MCF 10A (cell line): Measurements from ENCODE around the gene IREB2. TPM values are rescaled to one million over a fixed set of nuclear protein-coding genes. Genes with fewer than 3 reads are reported as not detected.
A peak's percentile ranks its signal among the peaks of the same experiment; 100 is the strongest.

Experiments used
- Bru-seq: library from RNA; stranded (reverse); fragments of 400-500 nt; gene quantifications from one replicate; lab custom pipeline; 2021; lab: Mats Ljungman, UMichigan
- BruChase-seq, 2 experiments: library from RNA; stranded (reverse); fragments of 400-500 nt; gene quantifications; one replicate each; lab custom pipeline; 2021; lab: Mats Ljungman, UMichigan
- BruUV-seq: library from RNA; stranded (reverse); fragments of 400-500 nt; replicated peaks from 2 replicates; lab custom pipeline; 2021; lab: Mats Ljungman, UMichigan
- CTCF ChIA-PET: fragments of 300-600 bp; sonication (Branson Sonifier 250); formaldehyde crosslinking; extraction: SDS; loops from one replicate; lab custom pipeline; 2021; ENCODE audit warnings: antibody characterized with exemption, inconsistent platforms; lab: Yijun Ruan, JAX
- POLR2A ChIA-PET: fragments of 300-600, 350-650 bp; sonication (Branson Sonifier 250); formaldehyde crosslinking; extraction: SDS; loops from one replicate; lab custom pipeline; 2020; ENCODE audit warnings: antibody characterized with exemption, inconsistent platforms; lab: Yijun Ruan, JAX
- DNase-seq: peaks from one replicate; pipeline ENCODE4 v3.0.0-alpha.2; 2018; ENCODE audit not compliant: unreplicated experiment
- H3K27ac Mint-ChIP-seq: one replicate; pipeline ENCODE4 v1.8.0; 2022; ENCODE audit warnings: mild to moderate bottlenecking, low read depth, mixed read lengths; ENCODE audit not compliant: unreplicated experiment
- H3K27me3 Mint-ChIP-seq: one replicate; pipeline ENCODE4 v1.8.0; 2022; ENCODE audit warnings: mixed read lengths; ENCODE audit not compliant: insufficient read depth, unreplicated experiment
- H3K36me3 Mint-ChIP-seq: one replicate; pipeline ENCODE4 v1.8.0; 2022; ENCODE audit warnings: mild to moderate bottlenecking, moderate library complexity, mixed read lengths; ENCODE audit not compliant: insufficient read depth, unreplicated experiment
- H3K4me1 Mint-ChIP-seq: one replicate; pipeline ENCODE4 v1.8.0; 2022; ENCODE audit warnings: mixed read lengths; ENCODE audit not compliant: insufficient read depth, unreplicated experiment
- H3K4me3 Mint-ChIP-seq: one replicate; pipeline ENCODE4 v1.8.0; 2022; ENCODE audit warnings: mild to moderate bottlenecking, moderate library complexity, mixed read lengths; ENCODE audit not compliant: unreplicated experiment
- H3K9me3 Mint-ChIP-seq: one replicate; pipeline ENCODE4 v1.8.0; 2022; ENCODE audit warnings: mixed read lengths; ENCODE audit not compliant: unreplicated experiment
- CTCF ChIP-seq: fragments of 200-600 bp; IDR thresholded peaks from one replicate; pipeline ENCODE4 v1.8.0; 2022; ENCODE audit warnings: antibody characterized with exemption, mild to moderate bottlenecking; ENCODE audit not compliant: unreplicated experiment
- intact Hi-C: fragments of 100-400 bp; cut with micrococcal nuclease; formaldehyde crosslinking; loops from 2 replicates; pipeline ENCODE4 v1.14.1; 2022
- long read RNA-seq: library from polyadenylated mRNA; stranded (forward); transcript quantifications from one replicate; pipeline ENCODE4 v2.0.0, GENCODE V29; 2022
- total RNA-seq: library from RNA; stranded (reverse); gene quantifications from 2 replicates; pipeline ENCODE4 v1.2.3, GENCODE V29; 2022

IREB2 gene
- 43.4 and 50.1 TPM in 2 replicates for total RNA-seq
- percentile 93 among the genes with signal in this experiment for Bru-seq, nascent RNA
- BruChase-seq, experiment 1, labeled RNA remaining after a 6-hour chase = percentile 86 among the genes with signal in this experiment
- percentile 94 among the genes with signal in this experiment for BruChase-seq, experiment 2, labeled RNA remaining after a 2-hour chase
- long read RNA-seq, full-length matches to known transcripts = 4 of 11 reads
- long read RNA-seq, partial matches to known transcripts = 2 of 11 reads
- long read RNA-seq, other reads (novel, unspliced or antisense) = 5 of 11 reads

- POLR2A ChIA-PET = interaction anchor here (0.5 to 4.5 kb wide), 39 partner anchors 10 to 1634 kb away, joined by 3 to 54 read pairs (median 4); partner anchors contain the start of genes CHRNA5, HYKK, IDH3A and PSMA4
- intact Hi-C loops = loop anchor here (5.0 kb wide), 1 partner anchor 131 kb away; no protein-coding TSS in a partner anchor
Observed at GRCh38 chr15:78437762-78438618, at the start of gene IREB2. Gene IREB2, plus strand, starts transcription at chr15:78438216. Its CDS starts 122 bp downstream, at chr15:78438338.

GRCh38 chr15:78388865-78389264 lies 49.2 kb upstream of the IREB2 start:
- no peak for DNase-seq
- CTCF ChIA-PET = interaction anchor here (0.7 kb wide), 1 partner anchor 31 kb away, joined by 4 read pairs; no protein-coding TSS in a partner anchor
- H3K9me3 Mint-ChIP-seq = no peaks in the 10 kb centered on the region
- peaks cover 43% of the 10 kb centered on the region for H3K27me3 Mint-ChIP-seq
- no peak overlapping the region for H3K27ac Mint-ChIP-seq
- TF ChIP-seq CTCF = no peak
- POLR2A ChIA-PET = interaction anchor here (0.6 kb wide), 2 partner anchors 108 to 207 kb away, joined by 3 to 4 read pairs; no protein-coding TSS in a partner anchor
- BruUV-seq = no TSS peak
- intact Hi-C loops = no loop called here
- H3K36me3 Mint-ChIP-seq = no peaks in the 10 kb centered on the region
- H3K4me1 Mint-ChIP-seq = no peaks in the 10 kb centered on the region
- H3K4me3 Mint-ChIP-seq = no peak overlapping the region

More at GRCh38 chr15:78437762-78438618, at the start of gene IREB2:
- Mint-ChIP-seq H3K9me3 (no peaks in the 10 kb centered on the region), H3K27ac (peak within 1 kb of the TSS; percentile 75), H3K4me1 (peaks cover 11% of the 10 kb centered on the region), H3K36me3 (peaks cover 22% of the 10 kb centered on the region), H3K27me3 (peaks cover 7% of the 10 kb centered on the region), H3K4me3 (peak within 1 kb of the TSS; percentile 78)
- CTCF ChIA-PET = interaction anchor here (0.5 to 2.0 kb wide), 11 partner anchors 11 to 1367 kb away, joined by 3 to 9 read pairs (median 3); partner anchors contain the start of gene TSPAN3
- no peak for TF ChIP-seq CTCF
- no TSS peak for BruUV-seq
- DNase-seq = peak; percentile 98

- CTCF ChIA-PET = no interaction called here
- DNase-seq = no peak
- H3K27me3 Mint-ChIP-seq = peaks cover 38% of the 10 kb centered on the region
- no peak overlapping the region for H3K4me3 Mint-ChIP-seq
- no peak for TF ChIP-seq CTCF
- no peaks in the 10 kb centered on the region for H3K36me3 Mint-ChIP-seq
- H3K27ac Mint-ChIP-seq = no peak overlapping the region
- no peaks in the 10 kb centered on the region for H3K9me3 Mint-ChIP-seq
- intact Hi-C loops = no loop called here
- no TSS peak for BruUV-seq
- POLR2A ChIA-PET = interaction anchor here (0.6 kb wide), 1 partner anchor 109 kb away, joined by 3 read pairs; no protein-coding TSS in a partner anchor
- H3K4me1 Mint-ChIP-seq = no peaks in the 10 kb centered on the region
Observed at GRCh38 chr15:78389322-78389721, 48.7 kb upstream of the IREB2 start.
